Smooth muscle cell (in vitro differentiated cells): ENCODE data around the gene LCLAT1. TPM values are rescaled to one million over a fixed set of nuclear protein-coding genes. Genes with fewer than 3 reads are reported as not detected.
A peak's percentile ranks its signal among the peaks of the same experiment; 100 is the strongest.

Experiments
- DNase-seq: peaks from one replicate; lab custom pipeline; 2025; ENCODE audit not compliant: unreplicated experiment; lab: John Stamatoyannopoulos, UW
- H2AFZ ChIP-seq: fragments of 200-600 bp; sonication (generic); 2 replicates; pipeline ENCODE4 v1.6.0; 2016; ENCODE audit warnings: antibody characterized with exemption, low read depth, mild to moderate bottlenecking
- H3F3A ChIP-seq: fragments of 200-600 bp; sonication (generic); 2 replicates; pipeline ENCODE4 v1.6.0; 2017; ENCODE audit warnings: antibody characterized with exemption, low read depth
- H3K27ac ChIP-seq: fragments of 200-600 bp; sonication (generic); 2 replicates; pipeline ENCODE4 v1.5.1; 2016; ENCODE audit warnings: low read depth, mild to moderate bottlenecking
- H3K27me3 ChIP-seq: fragments of 200-600 bp; sonication (generic); 2 replicates; pipeline ENCODE4 v1.6.1; 2016; ENCODE audit warnings: low read depth, mild to moderate bottlenecking
- H3K36me3 ChIP-seq: fragments of 200-600 bp; sonication (generic); 2 replicates; pipeline ENCODE4 v1.5.1; 2016; ENCODE audit warnings: low read depth
- H3K4me1 ChIP-seq: fragments of 200-600 bp; sonication (generic); 2 replicates; pipeline ENCODE4 v1.5.1; 2016; ENCODE audit warnings: low read depth
- H3K4me2 ChIP-seq: fragments of 200-600 bp; sonication (generic); 2 replicates; pipeline ENCODE4 v1.6.0; 2016; ENCODE audit warnings: mild to moderate bottlenecking
- H3K4me3 ChIP-seq: fragments of 200-600 bp; sonication (generic); 2 replicates; pipeline ENCODE4 v1.5.1; 2016; ENCODE audit warnings: mild to moderate bottlenecking
- H3K79me2 ChIP-seq: fragments of 200-600 bp; sonication (generic); 2 replicates; pipeline ENCODE4 v1.6.0; 2016; ENCODE audit warnings: low read depth, mild to moderate bottlenecking
- H3K9ac ChIP-seq: fragments of 200-600 bp; sonication (generic); 2 replicates; pipeline ENCODE4 v1.6.0; 2016; ENCODE audit warnings: low read depth
- H3K9me3 ChIP-seq: fragments of 200-600 bp; sonication (generic); replicated peaks from 2 replicates; pipeline ENCODE4 v1.5.1; 2016; ENCODE audit warnings: low read depth
- H4K20me1 ChIP-seq: fragments of 200-600 bp; sonication (generic); 2 replicates; pipeline ENCODE4 v1.6.0; 2016; ENCODE audit warnings: low read depth
- WGBS: methylation state at CpG from one replicate; pipeline ENCODE4 v1.1.7; 2016; ENCODE audit warnings: low lambda C conversion rate; 5-methylcytosine and 5-hydroxymethylcytosine counted together
- polyA plus RNA-seq: library from polyadenylated mRNA; unstranded; fragments of >200 nt; fragmentation: Nextera tagmentation; extraction: Ambion mirVana; gene quantifications from 2 replicates; pipeline ENCODE4 v1.2.1, GENCODE V29; 2016
- total RNA-seq: library from RNA; depleted of rRNA; stranded (reverse); fragments of >200 nt; gene quantifications from 2 replicates; pipeline ENCODE4 v1.2.3, GENCODE V29; 2014
- TF ChIP-seq, protein P1 (sequence below): fragments of 200-600 bp; sonication (generic); IDR thresholded peaks from 2 replicates; pipeline ENCODE4 v1.5.1; 2017; ENCODE audit warnings: borderline replicate concordance, mild to moderate bottlenecking, antibody characterized with exemption; ENCODE audit not compliant: insufficient read depth, poor library complexity, severe bottlenecking

LCLAT1 gene
- total and polyA plus RNA-seq, 2 experiments from 2014 or later, result 2.6 to 11.7 TPM

DNA sequence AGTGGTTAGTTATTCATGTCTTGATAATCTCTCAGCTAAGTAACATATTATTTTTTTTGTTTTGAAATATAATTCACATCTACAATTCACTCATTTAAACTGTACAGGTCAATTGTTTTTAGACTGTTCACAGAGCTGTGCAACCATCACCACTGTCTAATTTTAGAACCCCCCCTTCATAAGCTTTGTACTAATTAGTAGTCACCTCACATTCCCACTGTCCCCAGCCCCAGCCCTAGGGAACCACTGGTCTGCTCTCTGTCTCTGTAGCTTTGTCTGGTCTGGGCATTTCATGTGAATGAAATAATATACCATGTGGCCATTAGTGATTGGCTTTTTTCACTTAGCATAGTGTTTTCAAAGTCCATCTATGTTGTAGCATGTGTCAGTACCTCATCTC, 55.3 kb downstream of the LCLAT1 start:
- TF ChIP-seq, protein P1, sequence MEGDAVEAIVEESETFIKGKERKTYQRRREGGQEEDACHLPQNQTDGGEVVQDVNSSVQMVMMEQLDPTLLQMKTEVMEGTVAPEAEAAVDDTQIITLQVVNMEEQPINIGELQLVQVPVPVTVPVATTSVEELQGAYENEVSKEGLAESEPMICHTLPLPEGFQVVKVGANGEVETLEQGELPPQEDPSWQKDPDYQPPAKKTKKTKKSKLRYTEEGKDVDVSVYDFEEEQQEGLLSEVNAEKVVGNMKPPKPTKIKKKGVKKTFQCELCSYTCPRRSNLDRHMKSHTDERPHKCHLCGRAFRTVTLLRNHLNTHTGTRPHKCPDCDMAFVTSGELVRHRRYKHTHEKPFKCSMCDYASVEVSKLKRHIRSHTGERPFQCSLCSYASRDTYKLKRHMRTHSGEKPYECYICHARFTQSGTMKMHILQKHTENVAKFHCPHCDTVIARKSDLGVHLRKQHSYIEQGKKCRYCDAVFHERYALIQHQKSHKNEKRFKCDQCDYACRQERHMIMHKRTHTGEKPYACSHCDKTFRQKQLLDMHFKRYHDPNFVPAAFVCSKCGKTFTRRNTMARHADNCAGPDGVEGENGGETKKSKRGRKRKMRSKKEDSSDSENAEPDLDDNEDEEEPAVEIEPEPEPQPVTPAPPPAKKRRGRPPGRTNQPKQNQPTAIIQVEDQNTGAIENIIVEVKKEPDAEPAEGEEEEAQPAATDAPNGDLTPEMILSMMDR, result no peak
- Histone ChIP-seq H4K20me1 (peaks cover 5% of the 10 kb centered on the region), H2AFZ (no peak overlapping the region), H3K9me3 (no peaks in the 10 kb centered on the region), H3F3A (no peaks in the 10 kb centered on the region), H3K27ac (no peak overlapping the region), H3K4me2 (no peak overlapping the region), H3K9ac (no peak overlapping the region), H3K79me2 (peaks cover 45% of the 10 kb centered on the region), H3K4me1 (peaks cover 14% of the 10 kb centered on the region), H3K36me3 (no peaks in the 10 kb centered on the region), H3K4me3 (no peak overlapping the region), H3K27me3 (no peaks in the 10 kb centered on the region)
- no peak for DNase-seq

DNA sequence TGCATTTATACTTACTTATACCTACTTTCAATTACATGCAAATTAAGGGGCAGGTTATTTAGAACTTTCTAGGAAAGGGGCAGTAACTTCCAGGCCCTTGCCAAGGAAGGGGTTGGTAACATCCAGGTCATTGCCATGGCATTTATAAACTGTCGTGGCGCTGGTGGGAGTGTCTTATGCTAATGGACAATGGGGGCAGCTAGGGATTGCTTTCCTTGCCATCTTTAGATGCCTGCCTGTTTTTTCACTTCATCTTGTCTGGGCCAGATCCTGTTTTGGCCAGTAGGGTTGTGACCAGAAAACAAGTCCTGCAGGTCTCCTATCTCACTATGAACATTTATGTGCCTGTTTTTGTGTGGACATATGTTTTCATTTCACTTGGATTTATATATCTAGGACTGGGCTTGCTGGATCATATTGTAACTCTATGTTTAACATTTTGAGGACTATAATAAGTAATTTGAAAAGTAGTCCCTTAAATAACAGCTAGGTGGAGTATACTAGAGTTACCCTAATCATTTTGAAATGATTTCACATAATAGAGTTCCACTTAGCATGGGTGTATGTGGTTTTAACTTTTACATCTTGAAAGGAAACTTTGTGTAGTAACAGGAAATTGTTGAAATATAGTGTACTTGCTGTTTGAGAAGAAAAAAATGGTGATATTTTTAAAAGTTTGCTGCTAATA, 56.1 kb downstream of the LCLAT1 start:
- Histone ChIP-seq H3K9ac (no peak overlapping the region), H3K27me3 (no peaks in the 10 kb centered on the region), H3K4me3 (no peak overlapping the region), H2AFZ (no peak overlapping the region), H3K4me1 (peaks cover 9% of the 10 kb centered on the region), H3K4me2 (no peak overlapping the region), H3K9me3 (no peaks in the 10 kb centered on the region), H3K79me2 (peaks cover 54% of the 10 kb centered on the region), H3K27ac (no peak overlapping the region), H3F3A (no peaks in the 10 kb centered on the region), H4K20me1 (peaks cover 5% of the 10 kb centered on the region), H3K36me3 (no peaks in the 10 kb centered on the region)
- 96% methylated on average over 2 of the region's 2 CpGs for WGBS
- TF ChIP-seq, protein P1, result peak; percentile 10
- DNase-seq, result no peak

DNA sequence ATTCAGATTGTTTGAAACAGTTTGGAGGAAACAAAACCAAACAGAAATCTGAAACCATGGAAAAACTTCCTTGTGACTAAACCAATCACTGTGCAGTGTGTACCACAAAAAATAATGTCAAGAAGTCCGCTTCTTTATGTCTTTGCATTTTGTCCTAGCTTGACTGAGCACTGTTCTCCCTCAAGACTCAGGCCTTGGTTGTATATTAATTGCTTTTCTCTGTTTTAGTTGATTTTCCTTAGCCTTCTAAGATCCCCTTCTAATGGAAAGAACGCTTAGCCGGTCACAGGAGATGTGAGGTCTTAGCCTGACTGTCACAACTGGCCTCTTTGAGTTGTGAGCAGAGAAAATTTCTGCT, 56.6 kb downstream of the LCLAT1 start:
- Histone ChIP-seq H3K27me3 (no peaks in the 10 kb centered on the region), H3K27ac (no peak overlapping the region), H2AFZ (no peak overlapping the region), H3F3A (no peaks in the 10 kb centered on the region), H3K9ac (no peak overlapping the region), H3K36me3 (no peaks in the 10 kb centered on the region), H4K20me1 (peaks cover 5% of the 10 kb centered on the region), H3K9me3 (no peaks in the 10 kb centered on the region), H3K4me2 (no peak overlapping the region), H3K4me3 (no peak overlapping the region), H3K4me1 (peaks cover 9% of the 10 kb centered on the region), H3K79me2 (peaks cover 58% of the 10 kb centered on the region)
- TF ChIP-seq, protein P1, result no peak
- WGBS, result 47% methylated on average over 3 of the region's 3 CpGs
- DNase-seq, result no peak

DNA sequence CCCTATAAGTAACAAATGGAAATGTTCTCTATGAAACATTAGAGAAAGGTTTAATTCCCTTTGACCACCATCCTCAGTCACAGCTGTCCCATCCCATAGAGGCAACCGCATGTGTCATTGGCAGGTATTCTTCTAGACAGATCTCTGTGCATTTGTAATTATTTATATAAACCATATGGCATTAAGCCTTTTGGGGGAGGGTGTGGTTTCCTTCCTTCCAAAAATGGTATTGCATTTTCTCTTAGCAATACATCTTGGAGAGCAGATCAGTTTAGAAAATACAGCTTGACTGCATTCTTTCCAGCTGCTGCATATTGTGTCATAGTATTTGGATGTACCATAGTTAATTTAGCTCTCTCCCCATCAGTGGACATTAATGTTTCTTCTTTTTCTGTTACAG, 57.7 kb downstream of the LCLAT1 start:
- Histone ChIP-seq H4K20me1 (peaks cover 7% of the 10 kb centered on the region), H3F3A (no peaks in the 10 kb centered on the region), H3K36me3 (no peaks in the 10 kb centered on the region), H3K4me1 (peaks cover 9% of the 10 kb centered on the region), H3K79me2 (peaks cover 55% of the 10 kb centered on the region), H3K9ac (no peak overlapping the region), H3K4me2 (no peak overlapping the region), H2AFZ (no peak overlapping the region), H3K27me3 (no peaks in the 10 kb centered on the region), H3K27ac (no peak overlapping the region), H3K4me3 (no peak overlapping the region), H3K9me3 (no peaks in the 10 kb centered on the region)
- 97% methylated on average over 1 of the region's 1 CpG for WGBS
- TF ChIP-seq, protein P1, result no peak
- no peak for DNase-seq
